HEK293 (cell line): ENCODE results near the gene ARHGEF2.
A peak's percentile ranks its signal among the peaks of the same experiment; 100 is the strongest.

ENCODE experiments used
- BCL6B ChIP-seq: fragments of 450-650 bp; formaldehyde crosslinking; IDR thresholded peaks from 2 replicates; pipeline ENCODE4 v1.5.1; 2017; ENCODE audit warnings: missing biosample characterization, missing genetic modification characterization
- REST ChIP-seq: fragments of 450-650 bp; formaldehyde crosslinking; IDR thresholded peaks from 2 replicates; pipeline ENCODE4 v1.5.1; 2016; ENCODE audit warnings: missing biosample characterization, missing genetic modification characterization
- YY1 ChIP-seq: fragments of 450-650 bp; formaldehyde crosslinking; IDR thresholded peaks from 2 replicates; pipeline ENCODE4 v1.5.1; 2018; ENCODE audit warnings: missing biosample characterization, missing genetic modification characterization
- ZNF114 ChIP-seq: fragments of 450-650 bp; formaldehyde crosslinking; IDR thresholded peaks from 2 replicates; pipeline ENCODE4 v1.5.0; 2017; ENCODE audit warnings: missing biosample characterization, missing genetic modification characterization
- ZNF174 ChIP-seq: fragments of 450-650 bp; formaldehyde crosslinking; IDR thresholded peaks from 2 replicates; pipeline ENCODE4 v1.5.0; 2017; ENCODE audit warnings: missing biosample characterization, mild to moderate bottlenecking, missing genetic modification characterization
- ZNF221 ChIP-seq: fragments of 450-650 bp; formaldehyde crosslinking; IDR thresholded peaks from 2 replicates; pipeline ENCODE4 v1.5.1; 2017; ENCODE audit warnings: missing biosample characterization, missing genetic modification characterization, borderline replicate concordance
- ZNF23 ChIP-seq: fragments of 450-650 bp; formaldehyde crosslinking; IDR thresholded peaks from 2 replicates; pipeline ENCODE4 v1.5.1; 2016; ENCODE audit warnings: missing biosample characterization, missing genetic modification characterization, borderline replicate concordance
- ZNF292 ChIP-seq: fragments of 450-650 bp; formaldehyde crosslinking; IDR thresholded peaks from 2 replicates; pipeline ENCODE4 v1.5.1; 2016; ENCODE audit warnings: low read depth, missing biosample characterization, missing genetic modification characterization, borderline replicate concordance
- ZNF426 ChIP-seq: fragments of 450-650 bp; formaldehyde crosslinking; IDR thresholded peaks from 2 replicates; pipeline ENCODE4 v1.5.1; 2017; ENCODE audit warnings: missing biosample characterization, missing genetic modification characterization, mild to moderate bottlenecking, inconsistent platforms, moderate library complexity
- ZNF530 ChIP-seq: fragments of 450-650 bp; formaldehyde crosslinking; IDR thresholded peaks from 2 replicates; pipeline ENCODE4 v1.5.1; 2016; ENCODE audit warnings: low read depth, missing biosample characterization, missing genetic modification characterization
- ZNF549 ChIP-seq: fragments of 450-650 bp; IDR thresholded peaks from 2 replicates; pipeline ENCODE4 v1.5.1; 2018; ENCODE audit warnings: missing biosample characterization, missing genetic modification characterization, mild to moderate bottlenecking, inconsistent platforms, moderate library complexity
- ZNF585B ChIP-seq: fragments of 450-650 bp; formaldehyde crosslinking; IDR thresholded peaks from 2 replicates; pipeline ENCODE4 v1.5.1; 2016; ENCODE audit warnings: missing biosample characterization, missing genetic modification characterization
- ZNF664 ChIP-seq: fragments of 450-650 bp; formaldehyde crosslinking; IDR thresholded peaks from 2 replicates; pipeline ENCODE4 v1.5.1; 2016; ENCODE audit warnings: missing biosample characterization, missing genetic modification characterization
- ZSCAN16 ChIP-seq: fragments of 450-650 bp; formaldehyde crosslinking; IDR thresholded peaks from 2 replicates; pipeline ENCODE4 v1.5.1; 2016; ENCODE audit warnings: missing biosample characterization, missing genetic modification characterization
- TF ChIP-seq, protein P1 (sequence below): fragments of 450-650 bp; formaldehyde crosslinking; IDR thresholded peaks from 2 replicates; pipeline ENCODE4 v1.5.1; 2016; ENCODE audit warnings: missing biosample characterization, missing genetic modification characterization
- TF ChIP-seq, protein P2 (sequence below): fragments of 450-650 bp; formaldehyde crosslinking; IDR thresholded peaks from 2 replicates; pipeline ENCODE4 v1.5.1; 2016; ENCODE audit warnings: missing biosample characterization, missing genetic modification characterization
- TF ChIP-seq, protein P3 (sequence below): fragments of 450-650 bp; formaldehyde crosslinking; IDR thresholded peaks from 2 replicates; pipeline ENCODE4 v1.5.1; 2016; ENCODE audit warnings: missing biosample characterization, missing genetic modification characterization
- TF ChIP-seq, protein P4 (sequence below): fragments of 450-650 bp; IDR thresholded peaks from 2 replicates; pipeline ENCODE4 v1.5.1; 2018; ENCODE audit warnings: missing biosample characterization, mild to moderate bottlenecking, missing genetic modification characterization
- TF ChIP-seq, protein P5 (sequence below): fragments of 450-650 bp; formaldehyde crosslinking; IDR thresholded peaks from 2 replicates; pipeline ENCODE4 v1.5.1; 2016; ENCODE audit warnings: missing biosample characterization, missing genetic modification characterization

Gene ARHGEF2

DNA sequence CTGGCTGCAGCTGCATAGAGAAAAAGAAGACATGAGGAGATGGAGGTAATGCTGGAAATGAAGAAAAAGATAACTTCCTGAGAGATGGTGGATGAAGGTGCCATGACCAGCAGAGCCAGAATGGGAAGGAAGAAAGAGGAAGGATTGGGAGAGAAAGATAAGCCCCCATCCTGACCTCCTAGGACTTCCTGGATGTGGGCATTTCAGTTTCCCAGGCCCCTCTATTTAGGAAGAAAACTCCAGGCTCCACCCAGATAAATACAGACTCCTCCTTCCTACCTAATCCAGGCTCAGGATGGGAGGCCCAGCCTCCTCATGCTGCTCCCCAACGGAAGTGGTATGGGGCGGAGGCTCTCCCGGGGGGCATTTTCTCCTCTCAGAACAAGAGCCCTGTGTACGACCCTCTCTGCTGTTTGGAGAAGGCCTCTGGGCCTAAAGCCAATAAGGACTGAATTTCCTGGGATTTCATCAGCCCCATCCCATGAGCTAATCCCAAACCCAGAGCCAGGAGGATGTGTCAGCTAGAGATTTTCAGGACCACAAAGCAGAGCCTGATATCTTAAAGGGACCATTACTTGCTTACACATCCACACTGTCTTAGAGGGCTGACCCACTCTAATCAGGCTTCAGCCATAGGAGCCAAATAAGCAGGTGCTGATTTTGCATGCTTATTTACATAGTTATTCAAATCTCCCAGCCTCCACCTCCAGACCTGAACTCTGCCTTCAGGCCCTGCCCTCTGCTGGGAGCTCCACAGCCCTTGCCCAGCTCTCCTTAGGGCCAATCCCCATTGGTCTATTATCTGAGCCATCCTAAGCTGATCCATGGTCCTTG lies 5.1 kb upstream of the ARHGEF2 start (continued):
- TF ChIP-seq, protein P1, sequence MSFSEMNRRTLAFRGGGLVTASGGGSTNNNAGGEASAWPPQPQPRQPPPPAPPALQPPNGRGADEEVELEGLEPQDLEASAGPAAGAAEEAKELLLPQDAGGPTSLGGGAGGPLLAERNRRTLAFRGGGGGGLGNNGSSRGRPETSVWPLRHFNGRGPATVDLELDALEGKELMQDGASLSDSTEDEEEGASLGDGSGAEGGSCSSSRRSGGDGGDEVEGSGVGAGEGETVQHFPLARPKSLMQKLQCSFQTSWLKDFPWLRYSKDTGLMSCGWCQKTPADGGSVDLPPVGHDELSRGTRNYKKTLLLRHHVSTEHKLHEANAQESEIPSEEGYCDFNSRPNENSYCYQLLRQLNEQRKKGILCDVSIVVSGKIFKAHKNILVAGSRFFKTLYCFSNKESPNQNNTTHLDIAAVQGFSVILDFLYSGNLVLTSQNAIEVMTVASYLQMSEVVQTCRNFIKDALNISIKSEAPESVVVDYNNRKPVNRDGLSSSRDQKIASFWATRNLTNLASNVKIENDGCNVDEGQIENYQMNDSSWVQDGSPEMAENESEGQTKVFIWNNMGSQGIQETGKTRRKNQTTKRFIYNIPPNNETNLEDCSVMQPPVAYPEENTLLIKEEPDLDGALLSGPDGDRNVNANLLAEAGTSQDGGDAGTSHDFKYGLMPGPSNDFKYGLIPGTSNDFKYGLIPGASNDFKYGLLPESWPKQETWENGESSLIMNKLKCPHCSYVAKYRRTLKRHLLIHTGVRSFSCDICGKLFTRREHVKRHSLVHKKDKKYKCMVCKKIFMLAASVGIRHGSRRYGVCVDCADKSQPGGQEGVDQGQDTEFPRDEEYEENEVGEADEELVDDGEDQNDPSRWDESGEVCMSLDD (tag by site-specific recombination) = peak; percentile 94
- TF ChIP-seq ZNF585B (no peak), YY1 (tag by site-specific recombination) (no peak), ZNF549 (no peak), ZNF426 (tag by site-specific recombination) (no peak), ZNF114 (tag by site-specific recombination) (no peak), ZSCAN16 (no peak), ZNF664 (tag by site-specific recombination) (no peak), ZNF221 (tag by site-specific recombination) (0 out of 2 replicates have a peak, but pooled peaks have one; percentile 18), ZNF292 (tag by site-specific recombination) (no peak), BCL6B (tag by site-specific recombination) (no peak), ZNF23 (no peak), ZNF174 (tag by site-specific recombination) (no peak), ZNF530 (no peak), REST (peak; percentile 55; the same call in 1 of the 2 replicates)
- TF ChIP-seq, protein P2, sequence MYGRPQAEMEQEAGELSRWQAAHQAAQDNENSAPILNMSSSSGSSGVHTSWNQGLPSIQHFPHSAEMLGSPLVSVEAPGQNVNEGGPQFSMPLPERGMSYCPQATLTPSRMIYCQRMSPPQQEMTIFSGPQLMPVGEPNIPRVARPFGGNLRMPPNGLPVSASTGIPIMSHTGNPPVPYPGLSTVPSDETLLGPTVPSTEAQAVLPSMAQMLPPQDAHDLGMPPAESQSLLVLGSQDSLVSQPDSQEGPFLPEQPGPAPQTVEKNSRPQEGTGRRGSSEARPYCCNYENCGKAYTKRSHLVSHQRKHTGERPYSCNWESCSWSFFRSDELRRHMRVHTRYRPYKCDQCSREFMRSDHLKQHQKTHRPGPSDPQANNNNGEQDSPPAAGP (tag by site-specific recombination) = no peak
- TF ChIP-seq, protein P3, sequence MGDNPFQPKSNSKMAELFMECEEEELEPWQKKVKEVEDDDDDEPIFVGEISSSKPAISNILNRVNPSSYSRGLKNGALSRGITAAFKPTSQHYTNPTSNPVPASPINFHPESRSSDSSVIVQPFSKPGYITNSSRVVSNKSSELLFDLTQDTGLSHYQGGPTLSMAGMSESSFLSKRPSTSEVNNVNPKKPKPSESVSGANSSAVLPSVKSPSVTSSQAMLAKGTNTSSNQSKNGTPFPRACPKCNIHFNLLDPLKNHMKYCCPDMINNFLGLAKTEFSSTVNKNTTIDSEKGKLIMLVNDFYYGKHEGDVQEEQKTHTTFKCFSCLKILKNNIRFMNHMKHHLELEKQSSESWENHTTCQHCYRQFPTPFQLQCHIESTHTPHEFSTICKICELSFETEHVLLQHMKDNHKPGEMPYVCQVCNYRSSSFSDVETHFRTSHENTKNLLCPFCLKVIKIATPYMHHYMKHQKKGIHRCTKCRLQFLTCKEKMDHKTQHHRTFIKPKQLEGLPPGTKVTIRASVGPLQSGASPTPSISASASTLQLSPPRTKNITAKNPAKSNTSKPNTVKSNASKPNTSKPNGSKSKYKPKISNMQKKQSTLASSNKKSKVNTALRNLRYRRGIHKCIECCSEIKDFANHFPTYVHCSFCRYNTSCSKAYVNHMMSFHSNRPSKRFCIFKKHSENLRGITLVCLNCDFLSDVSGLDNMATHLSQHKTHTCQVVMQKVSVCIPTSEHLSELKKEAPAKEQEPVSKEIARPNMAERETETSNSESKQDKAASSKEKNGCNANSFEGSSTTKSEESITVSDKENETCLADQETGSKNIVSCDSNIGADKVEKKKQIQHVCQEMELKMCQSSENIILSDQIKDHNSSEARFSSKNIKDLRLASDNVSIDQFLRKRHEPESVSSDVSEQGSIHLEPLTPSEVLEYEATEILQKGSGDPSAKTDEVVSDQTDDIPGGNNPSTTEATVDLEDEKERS = no peak
- TF ChIP-seq, protein P4, sequence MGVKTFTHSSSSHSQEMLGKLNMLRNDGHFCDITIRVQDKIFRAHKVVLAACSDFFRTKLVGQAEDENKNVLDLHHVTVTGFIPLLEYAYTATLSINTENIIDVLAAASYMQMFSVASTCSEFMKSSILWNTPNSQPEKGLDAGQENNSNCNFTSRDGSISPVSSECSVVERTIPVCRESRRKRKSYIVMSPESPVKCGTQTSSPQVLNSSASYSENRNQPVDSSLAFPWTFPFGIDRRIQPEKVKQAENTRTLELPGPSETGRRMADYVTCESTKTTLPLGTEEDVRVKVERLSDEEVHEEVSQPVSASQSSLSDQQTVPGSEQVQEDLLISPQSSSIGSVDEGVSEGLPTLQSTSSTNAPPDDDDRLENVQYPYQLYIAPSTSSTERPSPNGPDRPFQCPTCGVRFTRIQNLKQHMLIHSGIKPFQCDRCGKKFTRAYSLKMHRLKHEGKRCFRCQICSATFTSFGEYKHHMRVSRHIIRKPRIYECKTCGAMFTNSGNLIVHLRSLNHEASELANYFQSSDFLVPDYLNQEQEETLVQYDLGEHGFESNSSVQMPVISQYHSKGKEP = peak; percentile 50; the same call in 1 of the 2 replicates
- TF ChIP-seq, protein P5, sequence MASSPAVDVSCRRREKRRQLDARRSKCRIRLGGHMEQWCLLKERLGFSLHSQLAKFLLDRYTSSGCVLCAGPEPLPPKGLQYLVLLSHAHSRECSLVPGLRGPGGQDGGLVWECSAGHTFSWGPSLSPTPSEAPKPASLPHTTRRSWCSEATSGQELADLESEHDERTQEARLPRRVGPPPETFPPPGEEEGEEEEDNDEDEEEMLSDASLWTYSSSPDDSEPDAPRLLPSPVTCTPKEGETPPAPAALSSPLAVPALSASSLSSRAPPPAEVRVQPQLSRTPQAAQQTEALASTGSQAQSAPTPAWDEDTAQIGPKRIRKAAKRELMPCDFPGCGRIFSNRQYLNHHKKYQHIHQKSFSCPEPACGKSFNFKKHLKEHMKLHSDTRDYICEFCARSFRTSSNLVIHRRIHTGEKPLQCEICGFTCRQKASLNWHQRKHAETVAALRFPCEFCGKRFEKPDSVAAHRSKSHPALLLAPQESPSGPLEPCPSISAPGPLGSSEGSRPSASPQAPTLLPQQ = peak; percentile 66
